Panc1 (cell line): ENCODE results near the gene AKAP6. TPM values are rescaled to one million over a fixed set of nuclear protein-coding genes. Genes with fewer than 3 reads are reported as not detected.

ENCODE experiments used
- ATAC-seq: fragments of 200-7000 bp; cut with Tn5 transposase; 2 replicates; pipeline ENCODE4 v1.9.1; 2020; ENCODE audit warnings: mild to moderate bottlenecking, moderate library complexity
- BruUV-seq: library from RNA; stranded (reverse); fragments of 400-500 nt; replicated peaks from 2 replicates; lab custom pipeline; 2021; lab: Mats Ljungman, UMichigan
- CTCF ChIA-PET: fragments of 300-600 bp; sonication (Branson Sonifier 250); formaldehyde crosslinking; loops from one replicate; lab custom pipeline; 2022; ENCODE audit warnings: antibody characterized with exemption; lab: Charles Lee
- POLR2A ChIA-PET: fragments of 300-600 bp; sonication (Branson Sonifier 250); formaldehyde crosslinking; loops from one replicate; lab custom pipeline; 2022; ENCODE audit warnings: antibody characterized with exemption; lab: Charles Lee
- DNase-seq: peaks from one replicate; pipeline ENCODE4 v3.0.0-alpha.2; 2010; ENCODE audit warnings: low read depth, low spot score
- H3K27ac ChIP-seq: 2 replicates; pipeline ENCODE4 v1.5.1; 2011; ENCODE audit warnings: mild to moderate bottlenecking, low read length, inconsistent platforms
- H3K27me3 ChIP-seq: fragments of 200-500 bp; sonication (Bioruptor generic); 2 replicates; pipeline ENCODE4 v1.6.0; 2014; ENCODE audit warnings: low read length, inconsistent platforms; ENCODE audit not compliant: control insufficient read depth, insufficient read depth
- H3K36me3 ChIP-seq: fragments of 200-500 bp; sonication (Bioruptor generic); 2 replicates; pipeline ENCODE4 v1.5.1; 2014; ENCODE audit warnings: inconsistent platforms, mild to moderate bottlenecking, low read length, moderate library complexity; ENCODE audit not compliant: control insufficient read depth, insufficient read depth
- H3K4me1 ChIP-seq: 2 replicates; pipeline ENCODE4 v1.5.1; 2011; ENCODE audit warnings: inconsistent platforms, mild to moderate bottlenecking, low read length, moderate library complexity; ENCODE audit not compliant: control insufficient read depth, insufficient read depth
- H3K4me3 ChIP-seq, 2 experiments: 2 replicates each; pipeline ENCODE4 v1.5.1; 2011 to 2012; ENCODE audit warnings: low read depth in 2 of 2, low read length in 2 of 2, mild to moderate bottlenecking in 2 of 2, inconsistent platforms in 1 of 2, moderate library complexity in 1 of 2
- H3K9me3 ChIP-seq: fragments of 200-500 bp; sonication (Bioruptor generic); 2 replicates; pipeline ENCODE4 v1.5.1; 2014; ENCODE audit warnings: low read depth, mild to moderate bottlenecking, inconsistent platforms, low read length, moderate library complexity; ENCODE audit not compliant: control insufficient read depth, insufficient read depth
- CTCF ChIP-seq: fragments of 450-650 bp; IDR thresholded peaks from 2 replicates; pipeline ENCODE4 v1.5.1; 2017; ENCODE audit warnings: mild to moderate bottlenecking
- POLR2AphosphoS5 ChIP-seq: IDR thresholded peaks from 2 replicates; pipeline ENCODE4 v1.6.1; 2012; ENCODE audit warnings: mild to moderate bottlenecking, low read depth, low read length, moderate library complexity
- REST ChIP-seq, 2 experiments: IDR thresholded peaks; 2 replicates each; pipeline ENCODE4 v1.6.1; 2011 to 2012; ENCODE audit warnings: low read depth in 2 of 2, control low read depth in 1 of 2, low read length in 1 of 2, mild to moderate bottlenecking in 1 of 2, moderate library complexity in 1 of 2; ENCODE audit not compliant: insufficient read depth in 1 of 2
- SIN3A ChIP-seq: IDR thresholded peaks from 2 replicates; pipeline ENCODE4 v1.6.1; 2012; ENCODE audit warnings: low read depth, mild to moderate bottlenecking, low read length, moderate library complexity, borderline replicate concordance; ENCODE audit not compliant: insufficient read depth
- TCF7L2 ChIP-seq: IDR thresholded peaks from 2 replicates; pipeline ENCODE4 v1.6.1; 2011; ENCODE audit warnings: mild to moderate bottlenecking, low read depth, low read length, inconsistent platforms
- in situ Hi-C: cut with HindIII; loops from 2 replicates; pipeline ENCODE4 v1.10.0; 2016; ENCODE audit warnings: low sequenced_read_pairs, low pct_unique_long_range_greater_than_20kb
- intact Hi-C: fragments of 100-400 bp; cut with micrococcal nuclease; formaldehyde crosslinking; loops from one replicate; pipeline ENCODE4 v1.10.0; 2022; ENCODE audit not compliant: unreplicated experiment
- total RNA-seq: library from RNA; stranded (reverse); gene quantifications from one replicate; pipeline ENCODE4 v1.2.1, GENCODE V29; 2021; ENCODE audit not compliant: unreplicated experiment

The AKAP6 gene
- total RNA-seq, 1 experiment from 2014 or later: 0.82 TPM

GRCh38 chr14:32779840-32780239 is 450.7 kb downstream of the AKAP6 start:
- in situ Hi-C loops: no loop called here
- CTCF ChIA-PET: no interaction called here
- no peak for ATAC-seq
- intact Hi-C loops: no loop called here
- H3K9me3 ChIP-seq: no peaks in the 10 kb centered on the region
- H3K27me3 ChIP-seq: no peaks in the 10 kb centered on the region
- DNase-seq: no peak
- no peak overlapping the region for H3K4me3 ChIP-seq
- H3K27ac ChIP-seq: no peak overlapping the region
- BruUV-seq: no TSS peak
- H3K36me3 ChIP-seq: no peaks in the 10 kb centered on the region
- POLR2A ChIA-PET: no interaction called here
- H3K4me1 ChIP-seq: no peaks in the 10 kb centered on the region
- no peak for TF ChIP-seq POLR2AphosphoS5
- TF ChIP-seq TCF7L2: no peak
- no peak for TF ChIP-seq CTCF
- no peak for TF ChIP-seq REST (IDR thresholded peaks at IDR 0.05; ENCODE audit: insufficient read depth in 1 of 2, low read depth in 2 of 2, low read length in 1 of 2)
- no peak for TF ChIP-seq SIN3A

GRCh38 chr14:32784405-32784804 is 455.3 kb downstream of the AKAP6 start:
- BruUV-seq: no TSS peak
- in situ Hi-C loops (no loop called here), intact Hi-C loops (no loop called here)
- Histone ChIP-seq H3K9me3 (no peaks in the 10 kb centered on the region), H3K4me3 (no peak overlapping the region), H3K27me3 (no peaks in the 10 kb centered on the region), H3K36me3 (no peaks in the 10 kb centered on the region), H3K27ac (no peak overlapping the region), H3K4me1 (no peaks in the 10 kb centered on the region)
- POLR2A ChIA-PET: no interaction called here
- CTCF ChIA-PET: no interaction called here
- TF ChIP-seq POLR2AphosphoS5 (no peak), TCF7L2 (no peak), CTCF (no peak), REST (IDR thresholded peaks at IDR 0.05; ENCODE audit: insufficient read depth in 1 of 2, low read depth in 2 of 2, low read length in 1 of 2) (no peak)
- no peak for ATAC-seq
- DNase-seq: no peak
